ENCODE measurements around the gene FAM174C. TPM values are rescaled to one million over a fixed set of nuclear protein-coding genes. Genes with fewer than 3 reads are reported as not detected.

FAM174C gene
- total and polyA plus RNA-seq, 12 donors, result 8.2 to 70.2 (median 13.4) TPM

DNA sequence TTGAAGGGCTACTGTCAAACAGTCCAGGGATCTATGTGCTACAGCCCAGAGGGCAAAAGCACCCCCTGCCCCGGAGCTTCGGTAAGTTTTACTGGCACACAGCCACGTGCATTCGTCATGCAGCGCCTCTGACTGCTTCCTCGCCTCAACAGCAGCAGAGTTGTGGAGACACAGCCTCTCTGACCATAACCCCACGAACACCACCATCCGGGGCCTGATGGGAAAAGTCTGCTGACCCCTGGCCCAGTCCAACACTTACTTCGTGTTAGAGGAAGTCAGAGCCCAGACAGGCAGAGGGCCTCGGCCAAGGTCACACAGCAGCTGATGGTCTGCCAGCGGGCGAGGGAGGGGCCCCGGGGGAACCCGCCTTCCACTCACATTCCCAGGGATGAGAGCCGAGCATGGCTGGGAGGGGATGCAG is 42.7 kb upstream of the FAM174C start:
- Histone ChIP-seq H3K27me3 (peaks cover 0 to 16% (median 0%) of the 10 kb centered on the region in 7 donors), H3K27ac (peak overlapping the region in 7 of 10 donors; percentile 15 to 69 (median 36)), H3K36me3 (peaks cover 0 to 13% (median 4%) of the 10 kb centered on the region in 9 donors), H3K4me1 (peaks cover 7 to 29% (median 24%) of the 10 kb centered on the region in 9 donors), H3K4me3 (no peak overlapping the region), H3K9me3 (no peaks in the 10 kb centered on the region)
- intact Hi-C loops (cut with DNase I), result loop anchor here in 1 of 10 donors (10.0 kb wide), 1 partner anchor 308 kb away; the partner anchor contains the start of gene ARID3A
- ATAC-seq (peak in 5 of 8 donors; percentile 10 to 48 (median 13)), DNase-seq (no peak)
- TF ChIP-seq CTCF (IDR thresholded peaks at IDR 0.05), result no peak
- 34 to 39% methylated on average over 15 of the region's 15 CpGs for WGBS, 2 donors

DNA sequence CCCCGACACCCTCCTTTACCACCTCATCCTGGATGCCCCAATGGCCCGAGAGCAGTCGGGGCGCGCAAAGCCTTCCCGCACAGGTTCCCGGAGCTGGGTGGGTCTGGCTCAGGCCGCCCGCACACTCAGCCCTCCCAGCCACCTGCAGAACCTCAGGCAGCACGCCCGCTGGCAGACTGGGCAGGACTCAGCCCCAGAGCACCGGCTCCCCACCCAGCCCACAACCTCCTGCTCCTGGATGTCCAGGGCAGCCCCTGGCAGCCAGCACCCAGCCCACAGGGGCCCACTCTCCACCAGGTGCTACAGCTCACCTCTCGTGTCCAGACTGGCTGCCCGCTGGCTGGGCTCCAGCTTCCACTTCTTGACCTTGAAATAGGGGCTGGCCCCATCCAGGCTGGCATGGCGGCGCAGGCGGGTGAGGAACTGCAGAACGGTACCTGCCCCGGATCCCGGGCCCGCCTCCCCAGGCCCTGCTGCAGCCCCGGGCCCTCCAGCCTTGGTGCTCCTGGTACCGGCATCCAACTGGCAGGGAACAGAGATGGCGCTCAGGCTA is 42.1 kb upstream of the FAM174C start:
- Histone ChIP-seq H3K4me1 (peaks cover 8 to 31% (median 24%) of the 10 kb centered on the region in 9 donors), H3K27ac (peak overlapping the region in 5 of 10 donors; percentile 15 to 69 (median 48)), H3K9me3 (no peaks in the 10 kb centered on the region), H3K27me3 (peaks cover 0 to 19% (median 0%) of the 10 kb centered on the region in 7 donors), H3K4me3 (no peak overlapping the region), H3K36me3 (peaks cover 0 to 8% (median 0%) of the 10 kb centered on the region in 9 donors)
- intact Hi-C loops (cut with DNase I), result loop anchor here in 1 of 10 donors (10.0 kb wide), 1 partner anchor 308 kb away; the partner anchor contains the start of gene ARID3A
- WGBS, 2 donors, result 86 to 87% methylated on average over 24 of the region's 24 CpGs
- no peak for TF ChIP-seq CTCF (IDR thresholded peaks at IDR 0.05)
- peak in 1 of 8 donors; percentile 10 for ATAC-seq
- no peak for DNase-seq

DNA sequence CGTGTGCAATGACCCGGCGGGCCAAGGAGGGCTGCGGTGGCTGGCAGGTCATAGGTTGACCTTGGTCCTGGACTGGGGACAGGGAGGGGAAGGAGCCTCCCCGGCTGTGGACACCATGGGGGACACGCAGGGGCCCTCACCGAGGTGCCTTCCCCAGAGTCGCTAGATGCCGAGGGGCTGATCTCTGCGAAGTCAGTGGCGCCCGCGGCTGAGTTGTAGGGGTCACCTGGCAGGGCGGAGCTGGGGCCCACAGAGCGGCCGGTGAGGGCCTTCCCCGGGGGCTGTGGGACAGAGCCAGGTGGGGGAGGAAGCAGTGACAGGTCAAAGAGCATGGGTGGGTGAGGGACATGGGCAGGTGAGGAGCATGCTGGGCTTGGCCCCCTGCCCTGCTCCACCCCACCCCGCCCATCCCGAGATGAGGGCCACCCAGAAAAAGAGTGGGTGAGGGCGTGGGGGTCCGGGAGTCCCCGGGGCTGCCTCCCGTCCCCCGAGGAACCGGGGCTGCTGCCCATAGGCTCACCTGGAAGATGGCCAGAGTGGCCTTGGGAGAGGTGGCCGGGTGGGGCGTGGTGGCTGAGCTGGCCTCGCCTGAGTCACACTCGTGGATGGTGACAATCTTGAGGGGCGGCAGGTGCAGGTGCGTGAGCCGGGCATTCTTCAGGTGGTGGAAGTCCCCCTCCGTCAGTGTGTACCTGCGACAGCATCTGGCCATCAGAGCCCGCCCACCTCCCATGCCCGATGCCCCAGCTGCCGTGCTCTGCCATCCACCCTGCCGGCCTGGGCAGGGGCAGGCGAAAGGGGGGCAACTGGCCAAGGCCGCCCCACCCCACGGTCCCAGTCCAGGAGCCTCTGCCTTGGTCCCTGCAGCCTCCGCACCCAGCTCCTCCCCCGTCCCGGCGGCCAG is 41.0 kb upstream of the FAM174C start:
- ATAC-seq, result no peak
- 94 to 96% methylated on average over 44 to 45 of the region's 45 CpGs for WGBS, 2 donors
- Histone ChIP-seq H3K9me3 (no peaks in the 10 kb centered on the region), H3K4me3 (no peak overlapping the region), H3K36me3 (peaks cover 0 to 6% (median 0%) of the 10 kb centered on the region in 9 donors), H3K4me1 (peaks cover 10 to 40% (median 26%) of the 10 kb centered on the region in 9 donors), H3K27ac (no peak overlapping the region), H3K27me3 (peaks cover 0 to 24% (median 0%) of the 10 kb centered on the region in 7 donors)
- intact Hi-C loops (cut with DNase I), result loop anchor here in 1 of 10 donors (10.0 kb wide), 1 partner anchor 310 kb away; the partner anchor contains the start of gene ARID3A
- no peak for DNase-seq
- no peak for TF ChIP-seq CTCF (IDR thresholded peaks at IDR 0.05)

GRCh38 chr19:1234955-1235380 is 40.4 kb upstream of the FAM174C start:
- peaks cover 0 to 24% (median 0%) of the 10 kb centered on the region in 7 donors for H3K27me3 ChIP-seq
- intact Hi-C loops (cut with DNase I), result loop anchor here in 1 of 10 donors (10.0 kb wide), 1 partner anchor 310 kb away; the partner anchor contains the start of gene ARID3A
- no peaks in the 10 kb centered on the region for H3K9me3 ChIP-seq
- ATAC-seq (no peak), DNase-seq (no peak)
- peaks cover 0 to 6% (median 0%) of the 10 kb centered on the region in 9 donors for H3K36me3 ChIP-seq
- TF ChIP-seq CTCF (IDR thresholded peaks at IDR 0.05), result no peak
- 94 to 96% methylated on average over 40 to 43 of the region's 43 CpGs for WGBS, 2 donors
- peaks cover 14 to 47% (median 31%) of the 10 kb centered on the region in 9 donors for H3K4me1 ChIP-seq
- H3K4me3 ChIP-seq, result no peak overlapping the region
- no peak overlapping the region for H3K27ac ChIP-seq
